Measurements from ENCODE around the gene IFT88. TPM values are rescaled to one million over a fixed set of nuclear protein-coding genes. Genes with fewer than 3 reads are reported as not detected.

Gene IFT88
- total and polyA plus RNA-seq, 2 donors (not counting 1 experiment from before 2014, with no cell fraction given), result 9.3 to 17.5 TPM

- no peak overlapping the region for H3K4me3 ChIP-seq (replicated peaks in 1 of 4; ENCODE audit: control extremely low read depth in 1 of 4, insufficient read depth in 1 of 4, low read depth in 3 of 4, low read length in 4 of 4)
- DNase-seq (ENCODE audit: low read depth in 2 of 2), result no peak
- H2AFZ ChIP-seq (ENCODE audit: low read length), result no peak overlapping the region
- no peaks in the 10 kb centered on the region for H3K79me2 ChIP-seq (ENCODE audit: control insufficient read depth, insufficient read depth, low read length)
- no peak overlapping the region for H3K9ac ChIP-seq (ENCODE audit: insufficient read depth, low read length)
- H3K36me3 ChIP-seq (ENCODE audit: control insufficient read depth, insufficient read depth, low read length), result no peaks in the 10 kb centered on the region
- H3K27ac ChIP-seq (ENCODE audit: insufficient read depth, low read length), result no peak overlapping the region
- no peaks in the 10 kb centered on the region for H3K9me3 ChIP-seq (ENCODE audit: control insufficient read depth, insufficient read depth, low read depth, low read length)
- H3K4me1 ChIP-seq (ENCODE audit: control insufficient read depth, extremely low read depth, insufficient read depth, low read length), result peaks cover 3% of the 10 kb centered on the region
- H4K20me1 ChIP-seq (ENCODE audit: control insufficient read depth, extremely low read depth, insufficient read depth, low read length), result no peaks in the 10 kb centered on the region
- no peak overlapping the region for H3K4me2 ChIP-seq (ENCODE audit: extremely low read depth, insufficient read depth, low read length)
- no peaks in the 10 kb centered on the region for H3K27me3 ChIP-seq (ENCODE audit: control insufficient read depth, insufficient read depth, low read length)
- no peak for TF ChIP-seq EZH2 (IDR thresholded peaks at IDR 0.05; ENCODE audit: low read length, missing control alignments)
- no peak for TF ChIP-seq CTCF (conservative IDR thresholded peaks at IDR 0.05 in 1 of 2, IDR thresholded peaks at IDR 0.05 in 1 of 2; ENCODE audit: low read depth in 1 of 2, low read length in 2 of 2)
Observed at GRCh38 chr13:20682061-20682460, 115.1 kb downstream of the IFT88 start.

- DNase-seq (ENCODE audit: low read depth in 2 of 2), result no peak
- Histone ChIP-seq H3K27ac (ENCODE audit: insufficient read depth, low read length) (no peak overlapping the region), H3K27me3 (ENCODE audit: control insufficient read depth, insufficient read depth, low read length) (no peaks in the 10 kb centered on the region), H3K9me3 (ENCODE audit: control insufficient read depth, insufficient read depth, low read depth, low read length) (no peaks in the 10 kb centered on the region), H3K36me3 (ENCODE audit: control insufficient read depth, insufficient read depth, low read length) (no peaks in the 10 kb centered on the region), H3K4me2 (ENCODE audit: extremely low read depth, insufficient read depth, low read length) (no peak overlapping the region), H2AFZ (ENCODE audit: low read length) (no peak overlapping the region), H3K9ac (ENCODE audit: insufficient read depth, low read length) (no peak overlapping the region), H3K79me2 (ENCODE audit: control insufficient read depth, insufficient read depth, low read length) (no peaks in the 10 kb centered on the region), H4K20me1 (ENCODE audit: control insufficient read depth, extremely low read depth, insufficient read depth, low read length) (no peaks in the 10 kb centered on the region), H3K4me3 (replicated peaks in 1 of 4; ENCODE audit: control extremely low read depth in 1 of 4, insufficient read depth in 1 of 4, low read depth in 3 of 4, low read length in 4 of 4) (no peak overlapping the region), H3K4me1 (ENCODE audit: control insufficient read depth, extremely low read depth, insufficient read depth, low read length) (peaks cover 3% of the 10 kb centered on the region)
- TF ChIP-seq CTCF (conservative IDR thresholded peaks at IDR 0.05 in 1 of 2, IDR thresholded peaks at IDR 0.05 in 1 of 2; ENCODE audit: low read depth in 1 of 2, low read length in 2 of 2) (no peak), EZH2 (IDR thresholded peaks at IDR 0.05; ENCODE audit: low read length, missing control alignments) (no peak)
Observed at GRCh38 chr13:20684041-20684440, 117.1 kb downstream of the IFT88 start.

- H3K36me3 ChIP-seq (ENCODE audit: control insufficient read depth, insufficient read depth, low read length), result no peaks in the 10 kb centered on the region
- DNase-seq (ENCODE audit: low read depth in 2 of 2), result peak; percentile 43 to 45
- TF ChIP-seq CTCF (conservative IDR thresholded peaks at IDR 0.05 in 1 of 2, IDR thresholded peaks at IDR 0.05 in 1 of 2; ENCODE audit: low read depth in 1 of 2, low read length in 2 of 2), result no peak
- no peak for TF ChIP-seq EZH2 (IDR thresholded peaks at IDR 0.05; ENCODE audit: low read length, missing control alignments)
- no peak overlapping the region for H2AFZ ChIP-seq (ENCODE audit: low read length)
- no peak overlapping the region for H3K27ac ChIP-seq (ENCODE audit: insufficient read depth, low read length)
- no peak overlapping the region for H3K4me2 ChIP-seq (ENCODE audit: extremely low read depth, insufficient read depth, low read length)
- no peaks in the 10 kb centered on the region for H3K79me2 ChIP-seq (ENCODE audit: control insufficient read depth, insufficient read depth, low read length)
- H4K20me1 ChIP-seq (ENCODE audit: control insufficient read depth, extremely low read depth, insufficient read depth, low read length), result no peaks in the 10 kb centered on the region
- H3K9me3 ChIP-seq (ENCODE audit: control insufficient read depth, insufficient read depth, low read depth, low read length), result no peaks in the 10 kb centered on the region
- peaks cover 3% of the 10 kb centered on the region for H3K4me1 ChIP-seq (ENCODE audit: control insufficient read depth, extremely low read depth, insufficient read depth, low read length)
- no peak overlapping the region for H3K9ac ChIP-seq (ENCODE audit: insufficient read depth, low read length)
- H3K27me3 ChIP-seq (ENCODE audit: control insufficient read depth, insufficient read depth, low read length), result no peaks in the 10 kb centered on the region
- H3K4me3 ChIP-seq (replicated peaks in 1 of 4; ENCODE audit: control extremely low read depth in 1 of 4, insufficient read depth in 1 of 4, low read depth in 3 of 4, low read length in 4 of 4), result no peak overlapping the region
Observed at GRCh38 chr13:20684546-20684945, 117.6 kb downstream of the IFT88 start.

Measured in fibroblast of lung (primary cell).